ENCODE data around the gene VPS13A.

- no peak for TF ChIP-seq CTCF (IDR thresholded peaks at IDR 0.05 in 8 of 11, conservative IDR thresholded peaks at IDR 0.05 in 3 of 11)
- TF ChIP-seq POLR2A (IDR thresholded peaks at IDR 0.05), result no peak
- TF ChIP-seq POLR2AphosphoS5 (IDR thresholded peaks at IDR 0.05), result no peak
Measured at GRCh38 chr9:77161966-77162365, 15.4 kb upstream of the VPS13A start.
